DMS53 (cell line): ENCODE data around the gene PIGS.

Source experiments
- DNase-seq: peaks from one replicate; lab custom pipeline; 2025; lab: John Stamatoyannopoulos, UW

Gene PIGS

GRCh38 chr17:28506763-28507487 is 64.4 kb downstream of the PIGS start:
- DNase-seq: no peak

GRCh38 chr17:28505986-28506665 is 65.2 kb downstream of the PIGS start, which contains the start of gene FOXN1:
Gene FOXN1 (plus strand): TSS chr17:28506348. CDS start chr17:28523970, 17,622 bp downstream.
- no peak for DNase-seq

- DNase-seq: no peak
Measured at GRCh38 chr17:28503420-28503819, 67.9 kb downstream of the PIGS start.
